ENCODE data around the gene ANKMY1. TPM values are rescaled to one million over a fixed set of nuclear protein-coding genes. Genes with fewer than 3 reads are reported as not detected.
A peak's percentile ranks its signal among the peaks of the same experiment; 100 is the strongest.

ANKMY1 gene
- total and polyA plus RNA-seq, 8 donors: 6.9 to 20.1 (median 10.7) TPM

DNA sequence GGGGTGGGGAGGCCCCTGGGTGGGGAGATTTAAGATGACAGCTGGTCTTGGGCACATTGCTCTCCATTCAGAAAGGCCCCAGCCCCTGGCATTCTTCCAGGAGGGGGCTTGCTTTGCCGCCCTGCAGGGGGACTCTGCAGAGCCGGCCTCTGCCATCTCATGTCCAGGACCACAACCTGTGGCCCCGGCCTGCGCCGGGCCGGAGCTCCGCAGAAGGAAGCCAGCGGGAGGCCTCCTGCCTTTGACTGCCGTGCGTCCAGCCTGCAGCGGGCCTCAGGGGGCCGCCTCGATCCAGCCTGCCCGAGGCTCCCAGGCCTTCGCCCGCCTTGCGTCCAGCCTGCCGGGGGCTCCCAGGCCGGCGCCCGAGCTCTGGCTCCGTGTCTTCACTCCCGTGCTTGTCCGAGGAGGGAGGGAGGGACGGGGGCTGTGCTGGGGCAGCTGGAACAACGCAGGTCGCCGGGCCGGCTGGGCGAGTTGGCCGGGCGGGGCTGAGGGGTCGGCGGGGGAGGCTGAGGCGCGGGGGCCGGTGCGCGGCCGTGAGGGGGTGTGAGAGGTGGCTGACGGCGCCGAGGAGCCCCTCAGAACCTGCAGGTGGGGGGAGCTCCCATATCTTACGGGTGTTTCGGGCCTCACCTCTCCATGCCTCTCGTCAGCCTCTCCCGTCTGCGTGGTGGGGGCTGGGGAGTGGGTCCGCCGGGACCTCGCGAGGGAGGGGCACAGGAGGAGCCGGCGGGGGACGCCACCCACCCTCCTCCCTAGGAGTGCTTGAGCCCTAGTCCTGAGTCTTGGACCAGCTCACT lies 101.9 kb downstream of the ANKMY1 start:
- intact Hi-C loops (cut with DNase I): no loop called here
- peaks cover 0 to 3% (median 0%) of the 10 kb centered on the region in 3 donors for H3K4me1 ChIP-seq
- H3K27me3 ChIP-seq: no peaks in the 10 kb centered on the region
- no peak overlapping the region for H3K4me3 ChIP-seq
- FAIRE-seq (no peak), DNase-seq (peak in 2 of 6 donors; percentile 54 to 83), ATAC-seq (peak in 2 of 4 donors; percentile 7 to 8)
- 46 to 54% methylated on average over 38 to 55 of the region's 55 CpGs for WGBS, 2 donors
- no peaks in the 10 kb centered on the region for H3K9me3 ChIP-seq
- no peaks in the 10 kb centered on the region for H3K36me3 ChIP-seq
- TF ChIP-seq, protein P1, sequence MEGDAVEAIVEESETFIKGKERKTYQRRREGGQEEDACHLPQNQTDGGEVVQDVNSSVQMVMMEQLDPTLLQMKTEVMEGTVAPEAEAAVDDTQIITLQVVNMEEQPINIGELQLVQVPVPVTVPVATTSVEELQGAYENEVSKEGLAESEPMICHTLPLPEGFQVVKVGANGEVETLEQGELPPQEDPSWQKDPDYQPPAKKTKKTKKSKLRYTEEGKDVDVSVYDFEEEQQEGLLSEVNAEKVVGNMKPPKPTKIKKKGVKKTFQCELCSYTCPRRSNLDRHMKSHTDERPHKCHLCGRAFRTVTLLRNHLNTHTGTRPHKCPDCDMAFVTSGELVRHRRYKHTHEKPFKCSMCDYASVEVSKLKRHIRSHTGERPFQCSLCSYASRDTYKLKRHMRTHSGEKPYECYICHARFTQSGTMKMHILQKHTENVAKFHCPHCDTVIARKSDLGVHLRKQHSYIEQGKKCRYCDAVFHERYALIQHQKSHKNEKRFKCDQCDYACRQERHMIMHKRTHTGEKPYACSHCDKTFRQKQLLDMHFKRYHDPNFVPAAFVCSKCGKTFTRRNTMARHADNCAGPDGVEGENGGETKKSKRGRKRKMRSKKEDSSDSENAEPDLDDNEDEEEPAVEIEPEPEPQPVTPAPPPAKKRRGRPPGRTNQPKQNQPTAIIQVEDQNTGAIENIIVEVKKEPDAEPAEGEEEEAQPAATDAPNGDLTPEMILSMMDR (IDR thresholded peaks at IDR 0.05): no peak
- no peak overlapping the region for H3K27ac ChIP-seq

DNA sequence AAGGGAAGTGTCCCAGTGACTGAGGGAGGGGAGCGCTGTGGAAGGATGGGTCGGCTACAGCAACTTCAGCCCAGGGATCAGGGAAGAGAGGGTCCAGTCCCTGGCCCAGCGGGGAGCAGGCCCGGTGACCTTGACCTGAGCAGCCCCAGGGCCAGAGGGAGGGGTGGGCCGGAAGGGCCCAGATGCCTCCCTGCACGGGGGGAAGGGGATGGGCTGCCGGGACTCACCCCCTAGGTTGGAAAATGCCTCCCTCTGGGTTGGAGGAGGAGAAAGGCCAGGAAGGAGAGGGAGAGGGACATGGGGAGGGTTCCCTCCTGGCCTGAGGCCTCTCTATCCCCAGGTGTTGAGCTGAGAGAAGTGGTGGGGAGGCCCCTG lies 102.5 kb downstream of the ANKMY1 start:
- no peak for FAIRE-seq
- peak in 2 of 6 donors; percentile 22 to 74 for DNase-seq
- Histone ChIP-seq H3K27ac (no peak overlapping the region), H3K9me3 (no peaks in the 10 kb centered on the region), H3K36me3 (no peaks in the 10 kb centered on the region), H3K27me3 (no peaks in the 10 kb centered on the region), H3K4me3 (no peak overlapping the region), H3K4me1 (peaks cover 0 to 3% (median 0%) of the 10 kb centered on the region in 3 donors)
- ATAC-seq: no peak
- 69 to 77% methylated on average over 7 of the region's 7 CpGs for WGBS, 2 donors
- intact Hi-C loops (cut with DNase I): no loop called here
- TF ChIP-seq, protein P1 (IDR thresholded peaks at IDR 0.05): no peak

DNA sequence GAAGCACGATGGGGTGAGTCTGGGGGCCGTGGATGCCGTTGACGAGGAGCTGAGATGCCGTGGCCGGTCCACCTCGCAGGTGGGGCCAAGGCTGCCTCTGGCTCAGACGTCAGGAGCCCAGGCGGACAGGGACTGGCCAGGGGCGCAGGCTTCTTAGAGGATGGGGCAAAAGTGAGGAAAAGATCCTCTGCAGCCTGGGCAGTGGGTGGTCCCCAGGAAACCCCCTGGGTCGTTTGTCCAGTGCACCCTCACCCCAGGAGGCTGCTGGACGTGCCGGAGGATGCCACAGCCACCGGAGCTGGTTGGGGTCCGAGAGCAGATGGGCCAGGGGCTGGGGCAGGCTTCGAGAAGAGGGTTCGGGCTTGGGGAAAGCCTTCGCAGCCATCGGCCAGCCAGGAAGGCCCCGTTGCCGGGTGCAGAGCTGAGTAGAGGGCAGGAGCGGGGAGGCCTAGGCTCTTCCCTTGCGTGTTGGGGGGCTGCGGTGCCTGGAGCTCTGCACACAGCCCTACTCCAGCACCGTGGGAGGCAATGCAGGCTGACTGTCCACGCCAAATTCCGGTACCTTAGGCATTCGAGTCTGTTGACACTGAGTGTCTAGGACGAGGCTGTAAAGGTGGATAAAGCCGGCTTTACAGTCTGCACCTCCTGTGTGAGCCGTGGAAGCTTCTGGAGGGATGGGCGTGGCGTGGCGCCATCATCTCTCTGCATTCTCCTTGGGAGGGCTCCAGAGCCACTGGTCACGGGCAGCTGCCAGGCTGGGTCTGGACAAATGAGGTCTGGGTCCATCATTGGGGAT lies 103.5 kb downstream of the ANKMY1 start:
- Histone ChIP-seq H3K27ac (no peak overlapping the region), H3K36me3 (no peaks in the 10 kb centered on the region), H3K9me3 (no peaks in the 10 kb centered on the region), H3K27me3 (no peaks in the 10 kb centered on the region), H3K4me3 (no peak overlapping the region), H3K4me1 (peaks cover 0 to 3% (median 0%) of the 10 kb centered on the region in 3 donors)
- TF ChIP-seq, protein P1 (IDR thresholded peaks at IDR 0.05): no peak
- ATAC-seq (no peak), FAIRE-seq (no peak), DNase-seq (peak in 2 of 6 donors; percentile 36 to 80)
- intact Hi-C loops (cut with DNase I): no loop called here
- WGBS, 2 donors: 70 to 73% methylated on average over 35 of the region's 35 CpGs

- Histone ChIP-seq H3K27me3 (no peaks in the 10 kb centered on the region), H3K36me3 (no peaks in the 10 kb centered on the region), H3K27ac (no peak overlapping the region), H3K9me3 (no peaks in the 10 kb centered on the region), H3K4me3 (peak overlapping the region in 1 of 4 donors; percentile 17), H3K4me1 (peaks cover 0 to 3% (median 0%) of the 10 kb centered on the region in 3 donors)
- ATAC-seq (no peak), DNase-seq (peak in 3 of 6 donors; percentile 40 to 77 (median 62)), FAIRE-seq (no peak)
- TF ChIP-seq, protein P1 (IDR thresholded peaks at IDR 0.05): no peak
- WGBS, 2 donors: 18 to 33% methylated on average over 37 to 76 of the region's 81 CpGs
- intact Hi-C loops (cut with DNase I): no loop called here
These were observed 104.2 kb downstream of the ANKMY1 start for GRCh38 chr2:240453461-240454105.

All from pancreas (tissue), 10 donors.